GM23248 (cell line): ENCODE measurements around the gene ERC2. TPM values are rescaled to one million over a fixed set of nuclear protein-coding genes. Genes with fewer than 3 reads are reported as not detected.

Source experiments
- DNase-seq: peaks from one replicate; pipeline ENCODE4 v3.0.0-alpha.2; 2015
- H2AFZ ChIP-seq: fragments of 200-600 bp; sonication (generic); 2 replicates; pipeline ENCODE4 v1.6.1; 2016; ENCODE audit warnings: antibody characterized with exemption
- H3F3A ChIP-seq: fragments of 200-600 bp; sonication (generic); 2 replicates; pipeline ENCODE4 v1.6.1; 2016; ENCODE audit warnings: mild to moderate bottlenecking, antibody characterized with exemption, mixed run types; ENCODE audit not compliant: insufficient read depth
- H3K27ac ChIP-seq: fragments of 200-600 bp; sonication (generic); 2 replicates; pipeline ENCODE4 v1.5.1; 2016; ENCODE audit warnings: mild to moderate bottlenecking
- H3K27me3 ChIP-seq: fragments of 200-600 bp; sonication (generic); replicated peaks from 2 replicates; pipeline ENCODE4 v1.6.1; 2016; ENCODE audit warnings: mild to moderate bottlenecking; ENCODE audit not compliant: insufficient read depth
- H3K36me3 ChIP-seq: fragments of 200-600 bp; sonication (generic); 2 replicates; pipeline ENCODE4 v1.6.1; 2016; ENCODE audit warnings: low read depth, mild to moderate bottlenecking
- H3K4me1 ChIP-seq: fragments of 200-600 bp; sonication (generic); 2 replicates; pipeline ENCODE4 v1.6.1; 2016; ENCODE audit warnings: mild to moderate bottlenecking; ENCODE audit not compliant: insufficient read depth
- H3K4me2 ChIP-seq: fragments of 200-600 bp; sonication (generic); one replicate; pipeline ENCODE4 v1.6.1; 2016; ENCODE audit warnings: mild to moderate bottlenecking; ENCODE audit not compliant: unreplicated experiment
- H3K4me3 ChIP-seq: fragments of 200-600 bp; sonication (generic); 2 replicates; pipeline ENCODE4 v1.5.1; 2016; ENCODE audit warnings: mild to moderate bottlenecking
- H3K79me2 ChIP-seq: fragments of 200-600 bp; sonication (generic); 2 replicates; pipeline ENCODE4 v1.6.1; 2016; ENCODE audit warnings: mild to moderate bottlenecking; ENCODE audit not compliant: insufficient read depth
- H3K9ac ChIP-seq: fragments of 200-600 bp; sonication (generic); 2 replicates; pipeline ENCODE4 v1.6.1; 2016; ENCODE audit warnings: mild to moderate bottlenecking
- H3K9me2 ChIP-seq: fragments of 200-600 bp; sonication (generic); 2 replicates; pipeline ENCODE4 v1.6.1; 2016; ENCODE audit warnings: mixed run types, mild to moderate bottlenecking, moderate library complexity; ENCODE audit not compliant: insufficient read depth
- H3K9me3 ChIP-seq: fragments of 200-600 bp; sonication (generic); one replicate; pipeline ENCODE4 v1.6.1; 2017; ENCODE audit warnings: low read depth
- H4K20me1 ChIP-seq: fragments of 200-600 bp; sonication (generic); 2 replicates; pipeline ENCODE4 v1.6.0; 2016; ENCODE audit not compliant: insufficient read depth
- EZH2 ChIP-seq: fragments of 200-600 bp; sonication (generic); IDR thresholded peaks from 2 replicates; pipeline ENCODE4 v1.6.1; 2018; ENCODE audit warnings: antibody characterized with exemption, mild to moderate bottlenecking; ENCODE audit not compliant: insufficient read depth, poor library complexity, severe bottlenecking
- EZH2phosphoT487 ChIP-seq: fragments of 200-600 bp; sonication (generic); IDR thresholded peaks from 2 replicates; pipeline ENCODE4 v1.6.1; 2018; ENCODE audit warnings: antibody characterized with exemption, moderate library complexity, mild to moderate bottlenecking, low read depth; ENCODE audit not compliant: insufficient read depth
- WGBS, 2 experiments: methylation state at CpG; one replicate each; pipeline ENCODE4 v1.1.6; 2015 to 2017; ENCODE audit warnings: low lambda C conversion rate in 2 of 2, low coverage in 1 of 2; ENCODE audit errors: missing lambda C conversion rate in 2 of 2; 5-methylcytosine and 5-hydroxymethylcytosine counted together
- in situ Hi-C: fragments of 300-500 bp; cut with MboI; formaldehyde crosslinking; loops from 2 replicates; pipeline ENCODE4 v1.15.0; 2020
- polyA plus RNA-seq: library from polyadenylated mRNA; unstranded; fragments of >200 nt; fragmentation: Nextera tagmentation; extraction: Ambion mirVana; gene quantifications from 2 replicates; pipeline ENCODE4 v1.2.1, GENCODE V29; 2016
- total RNA-seq: library from RNA; depleted of rRNA; stranded (reverse); fragments of >200 nt; shearing (Covaris generic); gene quantifications from 2 replicates; pipeline ENCODE4 v1.2.3, GENCODE V29; 2014

Gene ERC2
- total and polyA plus RNA-seq, 2 experiments from 2014 or later = not detected

- no peaks in the 10 kb centered on the region for H3K27me3 ChIP-seq
- no peaks in the 10 kb centered on the region for H3K79me2 ChIP-seq
- H3K9me3 ChIP-seq = no peaks in the 10 kb centered on the region
- no peak for DNase-seq
- no peak overlapping the region for H3K4me2 ChIP-seq
- no peaks in the 10 kb centered on the region for H3K36me3 ChIP-seq
- no peak overlapping the region for H2AFZ ChIP-seq
- H3K27ac ChIP-seq = no peak overlapping the region
- H3K9me2 ChIP-seq = no peaks in the 10 kb centered on the region
- no peak for TF ChIP-seq EZH2phosphoT487
- H4K20me1 ChIP-seq = no peaks in the 10 kb centered on the region
- no peaks in the 10 kb centered on the region for H3K4me1 ChIP-seq
- no peak overlapping the region for H3K9ac ChIP-seq
- no peaks in the 10 kb centered on the region for H3F3A ChIP-seq
- H3K4me3 ChIP-seq = no peak overlapping the region
- in situ Hi-C loops = no loop called here
Observed at GRCh38 chr3:56452085-56452484, 16.2 kb downstream of the ERC2 start.

- no peaks in the 10 kb centered on the region for H4K20me1 ChIP-seq
- no peak overlapping the region for H3K9ac ChIP-seq
- H3K27me3 ChIP-seq = no peaks in the 10 kb centered on the region
- no peaks in the 10 kb centered on the region for H3F3A ChIP-seq
- no peak for DNase-seq
- no peak overlapping the region for H3K4me3 ChIP-seq
- no peak overlapping the region for H3K27ac ChIP-seq
- TF ChIP-seq EZH2phosphoT487 = no peak
- TF ChIP-seq EZH2 = no peak
- no peaks in the 10 kb centered on the region for H3K9me3 ChIP-seq
- no peaks in the 10 kb centered on the region for H3K4me1 ChIP-seq
- WGBS, 2 experiments = 43 to 45% methylated on average over 3 of the region's 3 CpGs
- H3K4me2 ChIP-seq = no peak overlapping the region
- H2AFZ ChIP-seq = no peak overlapping the region
- H3K36me3 ChIP-seq = no peaks in the 10 kb centered on the region
- no peaks in the 10 kb centered on the region for H3K9me2 ChIP-seq
- in situ Hi-C loops = no loop called here
- no peaks in the 10 kb centered on the region for H3K79me2 ChIP-seq
Observed at GRCh38 chr3:56443372-56443771, 24.9 kb downstream of the ERC2 start.

DNA sequence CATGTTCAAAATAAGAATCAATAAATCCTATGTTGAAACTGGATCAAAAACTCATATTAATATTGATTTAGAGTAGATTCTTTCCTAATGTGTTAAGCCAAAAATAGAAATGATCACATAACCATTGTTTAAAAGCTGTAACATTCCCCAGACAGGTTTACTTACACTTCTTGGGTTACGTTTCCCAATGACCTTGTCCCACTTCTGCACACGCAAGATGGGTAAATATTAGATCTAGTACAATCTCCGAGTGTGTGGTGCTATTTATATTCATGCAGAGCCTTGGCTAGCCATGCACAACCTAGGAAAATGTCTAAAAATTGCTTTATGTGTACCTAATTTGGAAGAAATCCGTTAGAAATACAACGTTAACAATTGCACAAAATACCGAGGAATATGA lies 39.6 kb downstream of the ERC2 start:
- Histone ChIP-seq H3K9me2 (no peaks in the 10 kb centered on the region), H4K20me1 (no peaks in the 10 kb centered on the region), H3K4me3 (no peak overlapping the region), H3K9ac (no peak overlapping the region), H3K4me2 (no peak overlapping the region), H3K27me3 (no peaks in the 10 kb centered on the region), H3K4me1 (no peaks in the 10 kb centered on the region), H3K36me3 (no peaks in the 10 kb centered on the region), H3F3A (no peaks in the 10 kb centered on the region), H3K9me3 (no peaks in the 10 kb centered on the region), H3K79me2 (no peaks in the 10 kb centered on the region), H3K27ac (no peak overlapping the region), H2AFZ (no peak overlapping the region)
- DNase-seq = no peak
- TF ChIP-seq EZH2phosphoT487 (no peak), EZH2 (no peak)
- in situ Hi-C loops = no loop called here
- 37 to 42% methylated on average over 6 of the region's 6 CpGs for WGBS, 2 experiments

DNA sequence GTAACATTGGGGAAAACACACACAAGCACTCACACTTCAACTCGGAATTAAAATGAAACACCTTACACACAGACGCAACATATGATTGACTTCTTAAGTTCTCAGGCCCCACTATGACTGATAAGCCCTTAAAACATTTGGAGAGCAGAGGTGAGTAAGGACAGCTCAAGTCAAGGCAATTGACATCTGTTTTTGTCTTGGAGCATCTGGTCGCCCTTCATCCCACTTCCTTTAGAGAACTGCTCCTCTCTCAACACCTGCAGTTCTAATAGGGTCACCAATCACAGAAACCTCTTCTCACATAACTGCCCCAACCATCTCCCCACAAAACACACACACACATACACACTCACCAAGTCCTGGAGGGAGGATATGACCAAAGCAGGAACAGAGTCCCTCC lies 43.4 kb downstream of the ERC2 start:
- in situ Hi-C loops = no loop called here
- Histone ChIP-seq H3K4me1 (no peaks in the 10 kb centered on the region), H3K27me3 (no peaks in the 10 kb centered on the region), H3K36me3 (no peaks in the 10 kb centered on the region), H3K9ac (no peak overlapping the region), H3K9me3 (no peaks in the 10 kb centered on the region), H4K20me1 (no peaks in the 10 kb centered on the region), H3K4me2 (no peak overlapping the region), H3K4me3 (no peak overlapping the region), H2AFZ (no peak overlapping the region), H3F3A (no peaks in the 10 kb centered on the region), H3K27ac (no peak overlapping the region), H3K9me2 (no peaks in the 10 kb centered on the region), H3K79me2 (no peaks in the 10 kb centered on the region)
- TF ChIP-seq EZH2 (no peak), EZH2phosphoT487 (no peak)
- 49 to 53% methylated on average over 3 of the region's 3 CpGs for WGBS, 2 experiments
- DNase-seq = no peak

- in situ Hi-C loops = no loop called here
- H3K9ac ChIP-seq = no peak overlapping the region
- no peak overlapping the region for H3K27ac ChIP-seq
- no peak for TF ChIP-seq EZH2phosphoT487
- TF ChIP-seq EZH2 = no peak
- no peaks in the 10 kb centered on the region for H3K79me2 ChIP-seq
- DNase-seq = no peak
- H3K4me1 ChIP-seq = no peaks in the 10 kb centered on the region
- no peaks in the 10 kb centered on the region for H3K9me3 ChIP-seq
- H3K4me3 ChIP-seq = no peak overlapping the region
- H2AFZ ChIP-seq = no peak overlapping the region
- no peaks in the 10 kb centered on the region for H3K9me2 ChIP-seq
- no peaks in the 10 kb centered on the region for H3K36me3 ChIP-seq
- no peaks in the 10 kb centered on the region for H3F3A ChIP-seq
- H3K4me2 ChIP-seq = no peak overlapping the region
- H3K27me3 ChIP-seq = no peaks in the 10 kb centered on the region
- 5 to 8% methylated on average over 1 of the region's 1 CpG for whole genome bisulfite sequencing, 2 experiments
- H4K20me1 ChIP-seq = no peaks in the 10 kb centered on the region
Observed at GRCh38 chr3:56424336-56424735, 43.9 kb downstream of the ERC2 start.
